ENCODE data around the gene ZBTB46.

- TF ChIP-seq CTCF (IDR thresholded peaks at IDR 0.05; ENCODE audit: low read depth, low read length) (no peak), EZH2phosphoT487 (IDR thresholded peaks at IDR 0.05; ENCODE audit: low read depth) (no peak)
Measured at GRCh38 chr20:63846128-63846771, 15.2 kb upstream of the ZBTB46 start.
